Measurements from ENCODE around the gene PTGFRN.

PTGFRN gene

GRCh38 chr1:116993286-116993685 is 83.6 kb downstream of the PTGFRN start:
- DNase-seq (ENCODE audit: extremely low read depth, low read depth): no peak
- H3K4me3 ChIP-seq (replicated peaks; ENCODE audit: low read depth, low read length): no peak overlapping the region
- TF ChIP-seq CTCF (IDR thresholded peaks at IDR 0.05; ENCODE audit: low read depth, low read length, missing control alignments): no peak

- no peak overlapping the region for H3K4me3 ChIP-seq (replicated peaks; ENCODE audit: low read depth, low read length)
- no peak for TF ChIP-seq CTCF (IDR thresholded peaks at IDR 0.05; ENCODE audit: low read depth, low read length, missing control alignments)
- DNase-seq (ENCODE audit: extremely low read depth, low read depth): no peak
Measured at GRCh38 chr1:116994411-116994810, 84.7 kb downstream of the PTGFRN start.

DNA sequence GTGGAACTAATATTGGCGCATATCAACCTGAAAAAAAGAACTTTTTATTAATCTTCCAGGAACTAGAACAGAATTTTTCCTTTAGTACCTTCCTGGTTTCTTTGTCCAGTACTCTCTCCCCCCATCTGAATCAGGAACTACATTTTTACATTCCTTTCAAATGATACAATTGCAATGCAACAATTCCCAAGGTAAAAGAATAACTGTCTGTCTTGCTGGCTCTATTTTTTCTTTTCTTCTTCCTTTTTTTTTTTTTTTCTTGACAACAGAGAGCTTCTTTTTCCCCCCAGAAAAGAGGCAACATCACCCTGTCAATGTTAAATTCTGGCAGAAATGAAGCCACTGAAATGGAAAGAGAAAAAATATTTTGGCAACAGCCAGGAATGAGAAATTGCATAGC is 87.3 kb downstream of the PTGFRN start:
- H3K4me3 ChIP-seq (replicated peaks; ENCODE audit: low read depth, low read length): no peak overlapping the region
- DNase-seq (ENCODE audit: extremely low read depth, low read depth): no peak
- no peak for TF ChIP-seq CTCF (IDR thresholded peaks at IDR 0.05; ENCODE audit: low read depth, low read length, missing control alignments)

GRCh38 chr1:116997636-116998035 is 87.9 kb downstream of the PTGFRN start:
- no peak overlapping the region for H3K4me3 ChIP-seq (replicated peaks; ENCODE audit: low read depth, low read length)
- DNase-seq (ENCODE audit: extremely low read depth, low read depth): no peak
- TF ChIP-seq CTCF (IDR thresholded peaks at IDR 0.05; ENCODE audit: low read depth, low read length, missing control alignments): no peak

- no peak for TF ChIP-seq CTCF (IDR thresholded peaks at IDR 0.05; ENCODE audit: low read depth, low read length, missing control alignments)
- H3K4me3 ChIP-seq (replicated peaks; ENCODE audit: low read depth, low read length): no peak overlapping the region
- no peak for DNase-seq (ENCODE audit: extremely low read depth, low read depth)
Measured at GRCh38 chr1:116999596-116999995, 89.9 kb downstream of the PTGFRN start.

GRCh38 chr1:117000142-117000541 is 90.4 kb downstream of the PTGFRN start:
- TF ChIP-seq CTCF (IDR thresholded peaks at IDR 0.05; ENCODE audit: low read depth, low read length, missing control alignments): no peak
- H3K4me3 ChIP-seq (replicated peaks; ENCODE audit: low read depth, low read length): no peak overlapping the region
- no peak for DNase-seq (ENCODE audit: extremely low read depth, low read depth)

DNA sequence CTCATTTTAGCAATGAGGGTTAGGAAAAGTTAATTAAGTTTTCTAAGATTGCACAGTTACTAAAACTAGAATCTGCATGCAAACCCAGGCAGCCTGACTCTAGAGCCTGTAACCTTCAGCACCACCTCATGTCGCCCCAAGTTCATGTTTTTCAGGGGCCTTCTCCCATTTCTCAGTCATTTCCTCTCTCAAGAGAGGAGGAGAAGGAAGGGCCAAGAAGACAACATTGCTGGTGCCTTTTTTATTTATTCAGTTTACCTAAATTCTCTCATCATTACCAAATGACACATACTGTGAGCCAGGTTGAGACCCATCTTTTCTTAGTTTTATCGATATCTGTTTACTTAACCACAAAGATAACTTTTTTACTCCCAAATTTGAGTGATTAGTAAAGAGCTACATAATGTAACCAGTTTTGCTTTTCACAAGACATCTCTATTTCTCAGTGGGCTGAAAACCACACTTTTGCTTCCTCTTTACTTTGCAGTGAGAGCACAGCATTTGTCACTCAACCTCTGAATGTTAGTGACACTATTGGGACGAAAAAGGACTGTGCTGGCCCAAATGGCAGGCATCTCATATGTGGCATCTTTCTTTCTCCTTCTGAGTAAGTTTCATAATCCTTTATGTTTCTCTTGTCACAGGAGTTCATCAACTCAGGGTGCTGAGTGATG is 91.7 kb downstream of the PTGFRN start, which contains the start of gene CD101:
Gene CD101, plus strand, starts transcription at position 507 of the 674 bp plus-strand sequence. Its CDS starts 58 bp downstream, at position 565.
- no peak for DNase-seq (ENCODE audit: extremely low read depth, low read depth)
- no peak for TF ChIP-seq CTCF (IDR thresholded peaks at IDR 0.05; ENCODE audit: low read depth, low read length, missing control alignments)

More for the DNA sequence above, 91.7 kb downstream of the PTGFRN start, which contains the start of gene CD101:
- H3K4me3 ChIP-seq (replicated peaks; ENCODE audit: low read depth, low read length): no peak within 1 kb of the TSS
